NT2/D1 (cell line): ENCODE results near the gene PSMA7.

Experiments used
- SUZ12 ChIP-seq: IDR thresholded peaks from 2 replicates; pipeline ENCODE4 v1.6.1; 2011; ENCODE audit not compliant: insufficient read length, insufficient read depth; ENCODE audit errors: extremely low read depth
- YY1 ChIP-seq: IDR thresholded peaks from 2 replicates; pipeline ENCODE4 v1.6.1; 2011; ENCODE audit not compliant: insufficient read length, insufficient read depth
- ZNF274 ChIP-seq: IDR thresholded peaks from 2 replicates; pipeline ENCODE4 v1.6.1; 2011; ENCODE audit warnings: mild to moderate bottlenecking, low read depth, low read length

DNA sequence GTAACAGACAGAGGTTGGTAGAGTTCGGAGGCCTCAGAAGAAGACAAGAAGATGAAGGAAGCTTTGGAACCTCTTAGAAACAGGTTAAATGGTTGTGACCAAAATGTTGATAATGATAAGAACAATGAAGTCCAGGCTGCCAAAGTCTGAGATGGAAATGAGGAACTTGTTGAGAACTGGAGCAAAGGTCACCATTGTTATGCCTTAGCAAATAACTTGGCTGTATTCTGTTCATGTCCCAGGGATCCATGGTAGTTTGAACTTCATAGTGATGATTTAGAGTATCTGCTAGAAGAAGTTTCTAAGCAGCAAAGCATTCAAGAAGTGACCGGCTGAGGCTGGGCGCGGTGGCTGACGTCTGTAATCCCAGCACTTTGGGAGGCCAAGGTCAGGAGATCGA is 32.0 kb downstream of the PSMA7 start:
- no peak for TF ChIP-seq ZNF274
- TF ChIP-seq YY1: no peak
- no peak for TF ChIP-seq SUZ12
